Raji (cell line): ENCODE measurements around the gene DNER.

Source experiments
- POLR2A ChIP-seq: IDR thresholded peaks from 2 replicates; pipeline ENCODE4 v1.6.1; 2011; ENCODE audit warnings: low read depth, low read length, control low read depth; ENCODE audit not compliant: insufficient read depth

Gene DNER

GRCh38 chr2:229686122-229686919 lies 28.0 kb downstream of the DNER start:
- TF ChIP-seq POLR2A: no peak

- no peak for TF ChIP-seq POLR2A
Measured at GRCh38 chr2:229684942-229685562, 29.3 kb downstream of the DNER start.

- no peak for TF ChIP-seq POLR2A
Measured at GRCh38 chr2:229679393-229680125, 34.8 kb downstream of the DNER start.

GRCh38 chr2:229675569-229675968 lies 38.8 kb downstream of the DNER start:
- no peak for TF ChIP-seq POLR2A

GRCh38 chr2:229674830-229675530 lies 39.4 kb downstream of the DNER start:
- TF ChIP-seq POLR2A: no peak

GRCh38 chr2:229673676-229674075 lies 40.7 kb downstream of the DNER start:
- no peak for TF ChIP-seq POLR2A

GRCh38 chr2:229672021-229672420 lies 42.3 kb downstream of the DNER start:
- no peak for TF ChIP-seq POLR2A

- TF ChIP-seq POLR2A: no peak
Measured at GRCh38 chr2:229669841-229670240, 44.5 kb downstream of the DNER start.

GRCh38 chr2:229666811-229667210 lies 47.5 kb downstream of the DNER start:
- TF ChIP-seq POLR2A: no peak

GRCh38 chr2:229665158-229665557 lies 49.2 kb downstream of the DNER start:
- TF ChIP-seq POLR2A: no peak

GRCh38 chr2:229661478-229661877 lies 52.9 kb downstream of the DNER start:
- TF ChIP-seq POLR2A: no peak

- no peak for TF ChIP-seq POLR2A
Measured at GRCh38 chr2:229660951-229661350, 53.4 kb downstream of the DNER start.

- no peak for TF ChIP-seq POLR2A
Measured at GRCh38 chr2:229660391-229660790, 54.0 kb downstream of the DNER start.

GRCh38 chr2:229658004-229658403 lies 56.4 kb downstream of the DNER start:
- TF ChIP-seq POLR2A: no peak

GRCh38 chr2:229654437-229654836 lies 59.9 kb downstream of the DNER start:
- TF ChIP-seq POLR2A: no peak
